Left ventricle myocardium inferior (tissue), 1 donor: ENCODE results near the gene ARFGEF2. TPM values are rescaled to one million over a fixed set of nuclear protein-coding genes. Genes with fewer than 3 reads are reported as not detected.
A peak's percentile ranks its signal among the peaks of the same experiment; 100 is the strongest.
"Not testable (repeated sequence)": the region's sequence is repeated elsewhere in the genome, so short reads cannot be mapped to it uniquely, and the experiment has no call there.

Source experiments
- DNase-seq: peaks from one replicate; pipeline ENCODE4 v3.0.0-alpha.2; 2020
- H3K27ac ChIP-seq: fragments of 200-600 bp; replicated peaks from 2 replicates; pipeline ENCODE4 v1.8.0; 2021
- H3K27me3 ChIP-seq: fragments of 200-600 bp; 2 replicates; pipeline ENCODE4 v1.8.0; 2021; ENCODE audit warnings: low read depth
- H3K36me3 ChIP-seq: fragments of 200-600 bp; 2 replicates; pipeline ENCODE4 v1.8.0; 2021
- H3K4me1 ChIP-seq: fragments of 200-600 bp; 2 replicates; pipeline ENCODE4 v1.8.0; 2021
- H3K4me3 ChIP-seq: fragments of 200-600 bp; 2 replicates; pipeline ENCODE4 v1.8.0; 2021; ENCODE audit warnings: mild to moderate bottlenecking, moderate library complexity
- H3K9me3 ChIP-seq: fragments of 200-600 bp; replicated peaks from 2 replicates; pipeline ENCODE4 v1.8.0; 2021
- CTCF ChIP-seq: fragments of 200-600 bp; IDR thresholded peaks from 2 replicates; pipeline ENCODE4 v1.8.0; 2021; ENCODE audit warnings: antibody characterized with exemption, mild to moderate bottlenecking, borderline replicate concordance
- intact Hi-C: fragments of 100-400 bp; cut with micrococcal nuclease; formaldehyde crosslinking; loops from one replicate; pipeline ENCODE4 v1.11.0; 2022
- total RNA-seq: library from RNA; stranded (reverse); fragmentation: NEBNext Ultra II Directional; extraction: Animal tissue kit (Norgen Biotek cat#: 25700); gene quantifications from one replicate; pipeline ENCODE4 v1.2.1, GENCODE V29; 2021
- donor health status: DM: no; HTN: yes; CAD: no; lungs with severe emphysema.

The ARFGEF2 gene
- total RNA-seq, 1 donor from 2014 or later, result 45.1 TPM

DNA sequence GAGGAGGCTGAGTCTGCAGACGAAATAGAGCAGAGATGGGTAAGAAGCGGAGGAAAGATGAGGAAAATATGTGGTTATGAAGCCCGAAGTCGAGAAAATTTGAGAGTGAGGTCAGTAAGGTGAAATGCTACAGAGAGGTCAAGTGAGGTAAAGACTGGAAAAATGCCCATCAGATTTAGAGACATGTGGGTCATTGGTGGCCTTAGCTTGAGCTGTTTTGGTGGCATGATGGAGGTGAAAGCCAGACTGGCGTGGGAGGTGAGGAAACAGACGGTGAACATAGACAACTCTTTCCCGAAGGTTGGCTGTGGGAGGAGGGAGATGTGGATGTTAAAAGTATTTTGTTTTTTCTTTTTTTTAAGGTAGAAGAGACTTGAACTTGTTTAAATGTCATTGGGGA is 9.4 kb downstream of the ARFGEF2 start:
- H3K27me3 ChIP-seq, result no peaks in the 10 kb centered on the region
- intact Hi-C loops, result no loop called here
- no peaks in the 10 kb centered on the region for H3K36me3 ChIP-seq
- DNase-seq, result no peak
- no peak overlapping the region for H3K4me3 ChIP-seq
- H3K4me1 ChIP-seq, result peaks cover 84% of the 10 kb centered on the region
- H3K9me3 ChIP-seq, result no peaks in the 10 kb centered on the region
- TF ChIP-seq CTCF, result no peak
- H3K27ac ChIP-seq, result peak overlapping the region; percentile 98

- TF ChIP-seq CTCF, result no peak
- intact Hi-C loops, result no loop called here
- DNase-seq, result no peak
- H3K27me3 ChIP-seq, result no peaks in the 10 kb centered on the region
- H3K27ac ChIP-seq, result peak overlapping the region; percentile 98
- peaks cover 5% of the 10 kb centered on the region for H3K9me3 ChIP-seq
- no peaks in the 10 kb centered on the region for H3K36me3 ChIP-seq
- H3K4me3 ChIP-seq, result no peak overlapping the region
- H3K4me1 ChIP-seq, result peaks cover 77% of the 10 kb centered on the region
Measured at GRCh38 chr20:48931527-48932374, 10.2 kb downstream of the ARFGEF2 start.

DNA sequence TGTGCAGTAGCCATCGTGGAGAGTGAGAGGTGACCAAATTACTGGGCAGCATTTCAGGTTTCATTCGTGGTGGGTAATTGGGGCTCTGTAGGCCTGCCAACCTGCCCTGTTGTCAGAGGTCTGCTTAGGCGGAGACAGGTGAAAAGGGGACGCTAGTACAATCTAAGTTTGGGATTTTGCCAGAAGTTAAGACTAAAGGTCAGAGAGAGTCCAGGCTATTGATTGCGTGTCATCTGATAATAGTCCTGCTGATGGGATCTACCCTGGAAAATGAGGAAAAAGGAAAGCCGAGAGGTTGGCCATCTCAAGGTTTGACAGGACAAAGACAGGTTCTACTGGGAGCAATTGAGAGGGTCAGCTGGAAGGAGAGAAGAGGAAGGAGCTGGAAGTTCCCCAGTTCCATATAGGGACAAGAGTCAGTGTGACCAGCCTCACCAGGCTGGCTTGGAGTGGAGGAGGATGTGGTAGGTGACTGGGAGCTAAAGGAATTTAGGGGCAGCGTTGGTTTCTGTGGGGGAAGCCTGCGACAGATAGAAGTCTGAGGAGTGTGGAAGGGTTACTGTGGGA is 10.9 kb downstream of the ARFGEF2 start:
- H3K4me1 ChIP-seq, result peaks cover 77% of the 10 kb centered on the region
- TF ChIP-seq CTCF, result no peak
- no peaks in the 10 kb centered on the region for H3K36me3 ChIP-seq
- DNase-seq, result no peak
- peak overlapping the region; percentile 98 for H3K27ac ChIP-seq
- intact Hi-C loops, result no loop called here
- peaks cover 5% of the 10 kb centered on the region for H3K9me3 ChIP-seq
- H3K4me3 ChIP-seq, result no peak overlapping the region
- H3K27me3 ChIP-seq, result no peaks in the 10 kb centered on the region

DNA sequence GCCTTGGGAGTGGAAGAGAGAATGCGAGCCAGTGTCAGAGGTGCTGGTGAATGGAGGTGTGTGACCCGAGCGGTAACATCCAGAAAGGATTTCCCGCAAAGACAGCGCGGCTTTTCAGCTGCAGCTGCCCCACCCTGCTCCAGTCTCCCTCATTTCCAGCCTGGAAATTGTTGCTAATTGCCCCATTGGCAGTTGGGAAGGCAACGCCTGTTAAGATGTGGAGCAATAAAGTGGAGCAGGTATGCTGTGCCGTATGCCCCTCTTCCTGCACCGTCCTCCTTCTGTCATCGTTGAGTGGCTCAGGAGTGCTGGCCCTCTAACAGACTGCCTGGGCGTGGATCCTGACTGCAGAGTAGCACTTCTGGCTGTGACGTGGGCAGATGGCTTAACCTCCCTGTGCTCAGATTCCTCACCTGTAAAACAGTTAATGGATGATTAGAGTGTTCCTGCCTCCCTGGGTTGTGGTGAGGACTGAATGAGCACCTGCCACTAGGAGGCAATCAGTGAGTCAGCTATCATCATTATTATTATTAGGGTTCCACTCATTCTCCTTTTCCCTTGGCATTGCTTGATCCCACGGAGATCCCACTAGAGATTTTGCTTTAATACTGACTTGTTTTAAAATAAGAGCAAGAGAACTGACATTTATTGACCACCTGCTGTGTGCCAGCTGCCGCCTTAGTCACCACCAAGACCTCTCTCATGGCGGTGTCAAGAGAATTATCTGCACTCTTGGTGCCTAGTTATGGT is 11.7 kb downstream of the ARFGEF2 start:
- no peaks in the 10 kb centered on the region for H3K27me3 ChIP-seq
- H3K36me3 ChIP-seq, result no peaks in the 10 kb centered on the region
- H3K4me3 ChIP-seq, result no peak overlapping the region
- TF ChIP-seq CTCF, result no peak
- intact Hi-C loops, result no loop called here
- H3K4me1 ChIP-seq, result peaks cover 79% of the 10 kb centered on the region
- peaks cover 5% of the 10 kb centered on the region for H3K9me3 ChIP-seq
- peak overlapping the region; percentile 98 for H3K27ac ChIP-seq
- no peak for DNase-seq

GRCh38 chr20:48934273-48934877 is 12.9 kb downstream of the ARFGEF2 start:
- Histone ChIP-seq H3K4me1 (peaks cover 80% of the 10 kb centered on the region), H3K27ac (peak overlapping the region; percentile 27)
- H3K4me3 ChIP-seq, H3K9me3 ChIP-seq, H3K27me3 ChIP-seq, H3K36me3 ChIP-seq, intact Hi-C loops, DNase-seq: not testable (repeated sequence)

DNA sequence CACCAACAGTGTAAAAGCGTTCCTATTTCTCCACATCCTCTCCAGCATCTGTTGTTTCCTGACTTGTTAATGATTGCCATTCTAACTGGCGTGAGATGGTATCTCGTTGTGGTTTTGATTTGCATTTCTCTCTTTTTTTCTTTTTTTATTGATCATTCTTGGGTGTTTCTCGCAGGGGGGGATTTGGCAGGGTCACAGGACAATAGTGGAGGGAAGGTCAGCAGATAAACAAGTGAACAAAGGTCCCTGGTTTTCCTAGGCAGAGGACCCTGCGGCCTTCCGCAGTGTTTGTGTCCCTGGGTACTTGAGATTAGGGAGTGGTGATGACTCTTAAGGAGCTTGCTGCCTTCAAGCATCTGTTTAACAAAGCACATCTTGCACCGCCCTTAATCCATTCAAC is 13.5 kb downstream of the ARFGEF2 start:
- H3K4me3 ChIP-seq, DNase-seq, H3K27me3 ChIP-seq, H3K27ac ChIP-seq, H3K36me3 ChIP-seq, intact Hi-C loops, H3K9me3 ChIP-seq: not testable (repeated sequence)
- H3K4me1 ChIP-seq, result peaks cover 80% of the 10 kb centered on the region

DNA sequence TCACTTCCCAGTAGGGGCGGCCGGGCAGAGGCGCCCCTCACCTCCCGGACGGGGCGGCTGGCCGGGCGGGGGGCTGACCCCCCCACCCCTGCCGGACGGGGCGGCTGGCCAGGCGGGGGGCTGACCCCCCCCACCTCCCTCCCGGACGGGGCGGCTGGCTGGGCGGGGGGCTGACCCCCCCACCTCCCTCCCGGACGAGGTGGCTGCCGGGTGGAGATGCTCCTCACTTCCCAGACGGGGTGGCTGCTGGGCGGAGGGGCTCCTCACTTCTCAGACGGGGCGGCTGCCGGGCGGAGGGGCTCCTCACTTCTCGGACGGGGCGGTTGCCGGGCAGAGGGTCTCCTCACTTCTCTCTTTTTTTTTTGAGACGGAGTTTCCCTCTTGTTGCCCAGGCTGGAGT is 14.7 kb downstream of the ARFGEF2 start:
- H3K9me3 ChIP-seq, H3K27ac ChIP-seq, DNase-seq, H3K27me3 ChIP-seq, H3K4me3 ChIP-seq, H3K36me3 ChIP-seq, intact Hi-C loops: not testable (repeated sequence)
- peaks cover 80% of the 10 kb centered on the region for H3K4me1 ChIP-seq
